Loucy (cell line): ENCODE results near the gene ACTL8.

Experiments
- H2AFZ ChIP-seq: fragments of 200-600 bp; sonication (generic); 2 replicates; pipeline ENCODE4 v1.6.0; 2016; ENCODE audit warnings: antibody characterized with exemption, mild to moderate bottlenecking, low read length, moderate library complexity
- H3F3A ChIP-seq: fragments of 200-600 bp; 2 replicates; pipeline ENCODE4 v1.6.0; 2016; ENCODE audit warnings: antibody characterized with exemption, low read depth, mild to moderate bottlenecking
- H3K27me3 ChIP-seq: fragments of 200-600 bp; sonication (generic); 2 replicates; pipeline ENCODE4 v1.6.1; 2014; ENCODE audit warnings: low read length, mild to moderate bottlenecking; ENCODE audit not compliant: insufficient read depth, poor library complexity, severe bottlenecking
- H3K36me3 ChIP-seq: fragments of 200-600 bp; sonication (generic); 2 replicates; pipeline ENCODE4 v1.6.1; 2016; ENCODE audit warnings: low read length; ENCODE audit not compliant: insufficient read depth
- H3K4me1 ChIP-seq: fragments of 200-600 bp; sonication (generic); 2 replicates; pipeline ENCODE4 v1.5.1; 2014; ENCODE audit warnings: low read length, mild to moderate bottlenecking; ENCODE audit not compliant: insufficient read depth, poor library complexity, severe bottlenecking
- H3K4me2 ChIP-seq: fragments of 200-600 bp; sonication (generic); 2 replicates; pipeline ENCODE4 v1.6.0; 2014; ENCODE audit warnings: antibody characterized with exemption, low read length, low read depth, mild to moderate bottlenecking; ENCODE audit not compliant: poor library complexity, severe bottlenecking
- H3K4me3 ChIP-seq: fragments of 200-600 bp; sonication (generic); 2 replicates; pipeline ENCODE4 v1.5.1; 2014; ENCODE audit warnings: low read length, mild to moderate bottlenecking, mixed read lengths; ENCODE audit not compliant: poor library complexity, severe bottlenecking
- H3K79me2 ChIP-seq: fragments of 200-600 bp; sonication (generic); 2 replicates; pipeline ENCODE4 v1.6.1; 2014; ENCODE audit warnings: low read length; ENCODE audit not compliant: insufficient read depth
- H3K9ac ChIP-seq: fragments of 200-600 bp; sonication (generic); 2 replicates; pipeline ENCODE4 v1.6.0; 2014; ENCODE audit warnings: mild to moderate bottlenecking, low read depth, low read length, moderate library complexity; ENCODE audit not compliant: poor library complexity, severe bottlenecking
- H3K9me2 ChIP-seq: fragments of 200-600 bp; sonication (generic); replicated peaks from 2 replicates; pipeline ENCODE4 v1.6.1; 2016; ENCODE audit warnings: low read depth, low read length, mixed read lengths
- H3K9me3 ChIP-seq: fragments of 200-600 bp; sonication (generic); 2 replicates; pipeline ENCODE4 v1.6.1; 2014; ENCODE audit warnings: mild to moderate bottlenecking, antibody characterized with exemption, low read length, low read depth; ENCODE audit not compliant: insufficient read depth
- H4K20me1 ChIP-seq: fragments of 200-600 bp; sonication (generic); 2 replicates; pipeline ENCODE4 v1.6.0; 2014; ENCODE audit warnings: antibody characterized with exemption, low read length, mild to moderate bottlenecking; ENCODE audit not compliant: insufficient read depth, poor library complexity, severe bottlenecking
- EZH2phosphoT487 ChIP-seq: fragments of 200-600 bp; IDR thresholded peaks from 2 replicates; pipeline ENCODE4 v1.6.1; 2018; ENCODE audit warnings: antibody characterized with exemption, mild to moderate bottlenecking, moderate library complexity, borderline replicate concordance
- TF ChIP-seq, protein P1 (sequence below): fragments of 200-600 bp; sonication (generic); conservative IDR thresholded peaks from 2 replicates; pipeline ENCODE4 v1.5.1; 2014; ENCODE audit warnings: mild to moderate bottlenecking, antibody characterized with exemption, low read length

The ACTL8 gene

DNA sequence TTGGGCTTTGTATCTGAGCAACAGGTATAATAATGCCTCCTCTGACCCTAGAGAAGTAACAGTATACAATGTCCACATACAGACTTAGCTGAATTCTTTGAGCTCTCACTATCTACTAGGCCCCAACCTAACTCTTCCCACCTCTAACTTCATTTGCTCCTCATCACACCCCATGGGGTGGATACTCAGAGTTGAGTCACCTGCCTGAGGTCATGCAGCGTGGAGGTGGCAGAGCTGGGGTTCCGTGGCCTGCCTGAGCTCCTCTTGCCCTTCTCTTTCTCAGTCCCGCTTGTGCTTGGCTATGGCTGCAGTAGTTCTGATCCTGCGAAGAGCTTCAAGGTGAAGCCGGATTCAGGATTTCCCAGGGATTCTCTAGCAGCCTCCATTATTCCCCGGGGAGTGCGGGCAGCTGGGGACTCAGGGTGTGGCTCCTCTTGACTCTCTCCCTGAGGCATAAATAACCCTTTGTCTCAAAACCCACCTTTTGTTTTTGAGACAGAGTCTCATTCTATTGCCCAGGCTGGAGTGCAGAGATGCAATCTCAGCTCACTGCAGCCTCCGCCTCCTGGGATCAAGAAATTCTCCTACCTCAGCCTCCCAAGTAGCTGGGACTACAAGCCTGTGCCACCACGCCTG lies 29.9 kb upstream of the ACTL8 start:
- Histone ChIP-seq H2AFZ (no peak overlapping the region), H3K36me3 (no peaks in the 10 kb centered on the region), H3K4me2 (no peak overlapping the region), H4K20me1 (no peaks in the 10 kb centered on the region), H3K9ac (no peak overlapping the region), H3K9me2 (no peaks in the 10 kb centered on the region), H3F3A (no peaks in the 10 kb centered on the region), H3K27me3 (no peaks in the 10 kb centered on the region), H3K4me1 (no peaks in the 10 kb centered on the region), H3K4me3 (no peak overlapping the region), H3K9me3 (no peaks in the 10 kb centered on the region), H3K79me2 (no peaks in the 10 kb centered on the region)
- TF ChIP-seq, protein P1, sequence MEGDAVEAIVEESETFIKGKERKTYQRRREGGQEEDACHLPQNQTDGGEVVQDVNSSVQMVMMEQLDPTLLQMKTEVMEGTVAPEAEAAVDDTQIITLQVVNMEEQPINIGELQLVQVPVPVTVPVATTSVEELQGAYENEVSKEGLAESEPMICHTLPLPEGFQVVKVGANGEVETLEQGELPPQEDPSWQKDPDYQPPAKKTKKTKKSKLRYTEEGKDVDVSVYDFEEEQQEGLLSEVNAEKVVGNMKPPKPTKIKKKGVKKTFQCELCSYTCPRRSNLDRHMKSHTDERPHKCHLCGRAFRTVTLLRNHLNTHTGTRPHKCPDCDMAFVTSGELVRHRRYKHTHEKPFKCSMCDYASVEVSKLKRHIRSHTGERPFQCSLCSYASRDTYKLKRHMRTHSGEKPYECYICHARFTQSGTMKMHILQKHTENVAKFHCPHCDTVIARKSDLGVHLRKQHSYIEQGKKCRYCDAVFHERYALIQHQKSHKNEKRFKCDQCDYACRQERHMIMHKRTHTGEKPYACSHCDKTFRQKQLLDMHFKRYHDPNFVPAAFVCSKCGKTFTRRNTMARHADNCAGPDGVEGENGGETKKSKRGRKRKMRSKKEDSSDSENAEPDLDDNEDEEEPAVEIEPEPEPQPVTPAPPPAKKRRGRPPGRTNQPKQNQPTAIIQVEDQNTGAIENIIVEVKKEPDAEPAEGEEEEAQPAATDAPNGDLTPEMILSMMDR = no peak

DNA sequence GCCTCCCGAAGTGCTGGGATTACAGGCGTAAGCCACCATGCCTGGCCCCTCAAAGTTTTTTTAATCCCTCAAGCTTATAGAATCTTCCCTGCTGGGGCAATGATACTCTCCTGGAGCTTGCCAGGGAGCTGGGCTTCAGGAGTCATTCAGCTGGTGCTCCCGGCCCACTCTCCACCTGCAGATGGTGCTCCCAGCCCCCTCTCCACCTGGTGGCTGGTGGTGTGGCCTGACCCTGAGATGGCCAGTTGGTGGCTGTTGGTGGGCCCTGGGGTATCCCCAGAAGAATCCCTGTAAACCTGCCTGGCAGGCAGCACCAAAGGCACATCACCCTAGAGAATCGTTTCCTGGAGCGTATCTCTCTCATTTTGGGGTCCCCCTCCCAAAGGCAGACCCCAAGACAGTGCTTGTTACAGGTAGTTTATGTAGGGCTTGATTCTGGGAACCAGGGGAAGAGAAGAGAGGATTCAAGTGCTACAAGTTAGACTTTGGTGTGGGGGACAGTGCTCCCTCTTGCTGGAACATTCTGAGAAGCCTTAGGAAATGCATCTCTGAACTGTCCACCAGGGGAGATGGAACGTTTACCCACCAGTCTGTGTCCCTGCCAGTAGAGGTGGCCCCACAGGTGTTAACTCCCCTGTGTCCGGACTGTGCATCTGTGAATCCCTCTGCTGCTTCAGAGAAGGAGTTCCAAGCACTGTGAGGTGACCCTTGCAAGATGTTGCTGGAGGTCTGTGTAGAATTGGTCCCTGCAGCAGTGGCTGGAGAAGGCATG lies 29.1 kb upstream of the ACTL8 start:
- Histone ChIP-seq H3K36me3 (no peaks in the 10 kb centered on the region), H3K27me3 (no peaks in the 10 kb centered on the region), H3F3A (no peaks in the 10 kb centered on the region), H3K9me2 (no peaks in the 10 kb centered on the region), H3K79me2 (no peaks in the 10 kb centered on the region), H4K20me1 (no peaks in the 10 kb centered on the region), H3K9me3 (no peaks in the 10 kb centered on the region), H3K4me1 (no peaks in the 10 kb centered on the region), H3K4me3 (no peak overlapping the region), H3K4me2 (no peak overlapping the region), H2AFZ (no peak overlapping the region), H3K9ac (no peak overlapping the region)
- TF ChIP-seq, protein P1 = no peak
- TF ChIP-seq EZH2phosphoT487 = no peak

DNA sequence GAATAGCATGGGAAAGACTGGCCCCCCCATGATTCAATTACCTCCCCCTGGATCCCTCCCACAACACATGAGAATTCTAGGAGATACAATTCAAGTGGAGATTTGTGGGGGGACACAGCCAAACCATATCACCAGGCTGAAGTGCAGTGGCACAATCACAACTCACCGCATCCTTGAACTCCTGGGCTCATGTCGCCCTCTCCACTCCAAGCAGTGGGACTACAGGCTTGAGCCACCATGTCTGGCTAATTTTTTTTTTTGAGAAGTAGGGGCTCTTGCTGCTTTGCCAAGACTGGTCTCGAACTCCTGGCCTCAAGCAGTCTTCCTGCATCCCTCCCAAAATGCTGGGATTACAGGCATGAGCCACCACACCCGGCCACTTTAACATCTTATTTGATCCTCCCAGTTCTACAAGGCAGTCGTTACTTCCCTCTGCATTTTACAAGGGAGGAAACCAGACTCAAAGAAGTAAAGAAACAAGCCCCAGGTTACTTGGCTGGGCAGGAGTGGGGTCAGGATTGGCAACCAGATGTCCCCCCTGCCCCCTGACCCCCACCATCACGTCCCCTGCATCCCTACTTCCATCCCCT lies 26.9 kb upstream of the ACTL8 start:
- Histone ChIP-seq H3F3A (no peaks in the 10 kb centered on the region), H3K9me3 (no peaks in the 10 kb centered on the region), H2AFZ (no peak overlapping the region), H3K4me1 (no peaks in the 10 kb centered on the region), H3K36me3 (no peaks in the 10 kb centered on the region), H3K27me3 (no peaks in the 10 kb centered on the region), H3K4me3 (no peak overlapping the region), H3K9ac (no peak overlapping the region), H3K4me2 (no peak overlapping the region), H3K9me2 (no peaks in the 10 kb centered on the region), H3K79me2 (no peaks in the 10 kb centered on the region), H4K20me1 (no peaks in the 10 kb centered on the region)
- TF ChIP-seq EZH2phosphoT487 = no peak
- TF ChIP-seq, protein P1 = no peak
